ENCODE results near the gene OTC. TPM values are rescaled to one million over a fixed set of nuclear protein-coding genes. Genes with fewer than 3 reads are reported as not detected.

OTC gene
- total RNA-seq, 1 experiment from 2014 or later, result not detected

DNA sequence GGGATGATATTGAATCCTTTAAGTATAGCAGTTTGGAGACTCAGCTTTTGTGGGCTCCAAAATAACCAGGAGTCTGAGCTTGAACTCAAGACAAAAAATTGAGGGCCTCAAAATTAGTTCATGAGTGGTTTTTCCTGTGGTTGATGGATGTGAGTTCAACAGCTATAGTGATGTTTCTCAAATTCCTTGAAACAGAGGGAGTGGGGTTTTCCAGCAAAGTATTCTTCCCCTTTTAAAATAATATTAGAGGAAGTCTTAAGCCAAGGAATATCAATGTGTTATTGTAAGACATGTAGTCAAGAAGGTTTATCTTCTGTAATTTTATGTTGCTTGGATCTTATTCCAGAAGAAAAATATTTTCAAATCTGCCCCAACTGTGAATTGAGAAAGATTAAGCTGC, 10.6 kb downstream of the OTC start:
- intact Hi-C loops (cut with micrococcal nuclease), result no loop called here

DNA sequence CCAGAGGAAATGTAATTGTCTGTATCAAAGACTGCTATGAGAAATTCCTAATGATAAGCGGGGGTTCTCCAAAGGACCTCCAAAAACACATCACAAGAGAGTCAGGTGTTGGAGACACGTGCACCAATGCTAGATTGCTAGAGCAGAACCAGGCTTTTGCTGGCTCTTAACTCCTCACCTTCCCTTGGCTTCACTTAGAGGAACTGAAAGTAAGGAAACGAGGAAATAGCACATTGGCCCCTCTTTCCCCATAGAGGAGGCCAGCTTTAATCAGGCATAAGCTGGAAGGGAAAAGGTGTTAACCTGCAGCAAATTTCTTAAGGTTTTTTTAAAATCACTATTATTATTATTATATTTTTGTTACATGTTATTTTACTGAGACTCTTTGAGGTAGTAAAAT, 13.6 kb downstream of the OTC start:
- TF ChIP-seq ZNF274 (IDR thresholded peaks at IDR 0.05; ENCODE audit: low read depth, low read length) (no peak), RAD21 (IDR thresholded peaks at IDR 0.05; ENCODE audit: low read depth) (no peak), YY1 (IDR thresholded peaks at IDR 0.05; ENCODE audit: extremely low read depth, insufficient replicate concordance, low read depth, low read length) (no peak), EZH2phosphoT487 (IDR thresholded peaks at IDR 0.05; ENCODE audit: borderline replicate concordance) (no peak), FOSL1 (IDR thresholded peaks at IDR 0.05; ENCODE audit: low read depth) (no peak), TCF7L2 (IDR thresholded peaks at IDR 0.05; ENCODE audit: borderline replicate concordance, extremely low read depth, insufficient read depth, insufficient read length) (no peak), SP1 (IDR thresholded peaks at IDR 0.05; ENCODE audit: low read depth) (no peak), JUND (IDR thresholded peaks at IDR 0.05) (no peak), EZH2 (IDR thresholded peaks at IDR 0.05) (no peak), ZFX (IDR thresholded peaks at IDR 0.05) (no peak)
- TF ChIP-seq, protein P1, sequence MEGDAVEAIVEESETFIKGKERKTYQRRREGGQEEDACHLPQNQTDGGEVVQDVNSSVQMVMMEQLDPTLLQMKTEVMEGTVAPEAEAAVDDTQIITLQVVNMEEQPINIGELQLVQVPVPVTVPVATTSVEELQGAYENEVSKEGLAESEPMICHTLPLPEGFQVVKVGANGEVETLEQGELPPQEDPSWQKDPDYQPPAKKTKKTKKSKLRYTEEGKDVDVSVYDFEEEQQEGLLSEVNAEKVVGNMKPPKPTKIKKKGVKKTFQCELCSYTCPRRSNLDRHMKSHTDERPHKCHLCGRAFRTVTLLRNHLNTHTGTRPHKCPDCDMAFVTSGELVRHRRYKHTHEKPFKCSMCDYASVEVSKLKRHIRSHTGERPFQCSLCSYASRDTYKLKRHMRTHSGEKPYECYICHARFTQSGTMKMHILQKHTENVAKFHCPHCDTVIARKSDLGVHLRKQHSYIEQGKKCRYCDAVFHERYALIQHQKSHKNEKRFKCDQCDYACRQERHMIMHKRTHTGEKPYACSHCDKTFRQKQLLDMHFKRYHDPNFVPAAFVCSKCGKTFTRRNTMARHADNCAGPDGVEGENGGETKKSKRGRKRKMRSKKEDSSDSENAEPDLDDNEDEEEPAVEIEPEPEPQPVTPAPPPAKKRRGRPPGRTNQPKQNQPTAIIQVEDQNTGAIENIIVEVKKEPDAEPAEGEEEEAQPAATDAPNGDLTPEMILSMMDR (IDR thresholded peaks at IDR 0.05 in 2 of 3, conservative IDR thresholded peaks at IDR 0.05 in 1 of 3; ENCODE audit: borderline replicate concordance in 1 of 3, insufficient read depth in 1 of 3, low read depth in 2 of 3, low read length in 2 of 3), result no peak
- TF ChIP-seq, protein P2, sequence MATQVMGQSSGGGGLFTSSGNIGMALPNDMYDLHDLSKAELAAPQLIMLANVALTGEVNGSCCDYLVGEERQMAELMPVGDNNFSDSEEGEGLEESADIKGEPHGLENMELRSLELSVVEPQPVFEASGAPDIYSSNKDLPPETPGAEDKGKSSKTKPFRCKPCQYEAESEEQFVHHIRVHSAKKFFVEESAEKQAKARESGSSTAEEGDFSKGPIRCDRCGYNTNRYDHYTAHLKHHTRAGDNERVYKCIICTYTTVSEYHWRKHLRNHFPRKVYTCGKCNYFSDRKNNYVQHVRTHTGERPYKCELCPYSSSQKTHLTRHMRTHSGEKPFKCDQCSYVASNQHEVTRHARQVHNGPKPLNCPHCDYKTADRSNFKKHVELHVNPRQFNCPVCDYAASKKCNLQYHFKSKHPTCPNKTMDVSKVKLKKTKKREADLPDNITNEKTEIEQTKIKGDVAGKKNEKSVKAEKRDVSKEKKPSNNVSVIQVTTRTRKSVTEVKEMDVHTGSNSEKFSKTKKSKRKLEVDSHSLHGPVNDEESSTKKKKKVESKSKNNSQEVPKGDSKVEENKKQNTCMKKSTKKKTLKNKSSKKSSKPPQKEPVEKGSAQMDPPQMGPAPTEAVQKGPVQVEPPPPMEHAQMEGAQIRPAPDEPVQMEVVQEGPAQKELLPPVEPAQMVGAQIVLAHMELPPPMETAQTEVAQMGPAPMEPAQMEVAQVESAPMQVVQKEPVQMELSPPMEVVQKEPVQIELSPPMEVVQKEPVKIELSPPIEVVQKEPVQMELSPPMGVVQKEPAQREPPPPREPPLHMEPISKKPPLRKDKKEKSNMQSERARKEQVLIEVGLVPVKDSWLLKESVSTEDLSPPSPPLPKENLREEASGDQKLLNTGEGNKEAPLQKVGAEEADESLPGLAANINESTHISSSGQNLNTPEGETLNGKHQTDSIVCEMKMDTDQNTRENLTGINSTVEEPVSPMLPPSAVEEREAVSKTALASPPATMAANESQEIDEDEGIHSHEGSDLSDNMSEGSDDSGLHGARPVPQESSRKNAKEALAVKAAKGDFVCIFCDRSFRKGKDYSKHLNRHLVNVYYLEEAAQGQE (IDR thresholded peaks at IDR 0.05; ENCODE audit: low read depth), result no peak
- TF ChIP-seq, protein P3, sequence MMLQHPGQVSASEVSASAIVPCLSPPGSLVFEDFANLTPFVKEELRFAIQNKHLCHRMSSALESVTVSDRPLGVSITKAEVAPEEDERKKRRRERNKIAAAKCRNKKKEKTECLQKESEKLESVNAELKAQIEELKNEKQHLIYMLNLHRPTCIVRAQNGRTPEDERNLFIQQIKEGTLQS (IDR thresholded peaks at IDR 0.05), result no peak
- H3K27ac ChIP-seq (ENCODE audit: low read depth, low read length), result no peak overlapping the region
- H3K9me2 ChIP-seq (ENCODE audit: insufficient read depth), result no peaks in the 10 kb centered on the region
- intact Hi-C loops (cut with micrococcal nuclease), result no loop called here
- no TSS peak for BruUV-seq (replicated peaks)
- H3K4me3 ChIP-seq (replicated peaks in 1 of 2; ENCODE audit: low read depth in 1 of 2, low read length in 2 of 2), result no peak overlapping the region
- no peak overlapping the region for H3K9ac ChIP-seq (ENCODE audit: low read length)
- no peaks in the 10 kb centered on the region for H3K4me1 ChIP-seq (ENCODE audit: control insufficient read depth in 1 of 2, insufficient read depth in 2 of 2, low read length in 2 of 2)
- ChIA-PET POLR2A (no interaction called here), RAD21 (ENCODE audit: low non-redundant PET in 1 of 2, low total read pairs in 2 of 2, uncharacterized antibody in 2 of 2, unreplicated experiment in 2 of 2) (no interaction called here), CTCF (no interaction called here)
- no peaks in the 10 kb centered on the region for H3K36me3 ChIP-seq (ENCODE audit: control insufficient read depth in 1 of 2, insufficient read depth in 2 of 2, low read length in 2 of 2)
- ATAC-seq (no peak), DNase-seq (ENCODE audit: low read depth, low spot score) (no peak)
- H3K27me3 ChIP-seq (ENCODE audit: insufficient read depth, low read length), result no peaks in the 10 kb centered on the region
- H3K79me2 ChIP-seq (ENCODE audit: insufficient read depth, low read length), result no peaks in the 10 kb centered on the region
- H3K9me3 ChIP-seq (ENCODE audit: control insufficient read depth in 1 of 2, insufficient read depth in 1 of 2, low read depth in 1 of 2, low read length in 2 of 2), result no peaks in the 10 kb centered on the region
- no peak overlapping the region for H3K4me2 ChIP-seq (ENCODE audit: low read length)
- H4K20me1 ChIP-seq (ENCODE audit: insufficient read depth), result no peaks in the 10 kb centered on the region
- H2AFZ ChIP-seq (ENCODE audit: low read depth, low read length, poor library complexity, severe bottlenecking), result no peak overlapping the region

More for the DNA sequence above, 10.6 kb downstream of the OTC start:
- Histone ChIP-seq H3K4me1 (ENCODE audit: control insufficient read depth in 1 of 2, insufficient read depth in 2 of 2, low read length in 2 of 2) (no peaks in the 10 kb centered on the region), H4K20me1 (ENCODE audit: insufficient read depth) (no peaks in the 10 kb centered on the region), H3K9me2 (ENCODE audit: insufficient read depth) (no peaks in the 10 kb centered on the region), H3K27me3 (ENCODE audit: insufficient read depth, low read length) (no peaks in the 10 kb centered on the region), H3K27ac (ENCODE audit: low read depth, low read length) (no peak overlapping the region), H3K9ac (ENCODE audit: low read length) (no peak overlapping the region), H3K4me3 (replicated peaks in 1 of 2; ENCODE audit: low read depth in 1 of 2, low read length in 2 of 2) (no peak overlapping the region), H3K79me2 (ENCODE audit: insufficient read depth, low read length) (no peaks in the 10 kb centered on the region), H3K36me3 (ENCODE audit: control insufficient read depth in 1 of 2, insufficient read depth in 2 of 2, low read length in 2 of 2) (no peaks in the 10 kb centered on the region), H3K4me2 (ENCODE audit: low read length) (no peak overlapping the region), H3K9me3 (ENCODE audit: control insufficient read depth in 1 of 2, insufficient read depth in 1 of 2, low read depth in 1 of 2, low read length in 2 of 2) (no peaks in the 10 kb centered on the region), H2AFZ (ENCODE audit: low read depth, low read length, poor library complexity, severe bottlenecking) (no peak overlapping the region)
- DNase-seq (ENCODE audit: low read depth, low spot score), result no peak
- ChIA-PET CTCF (no interaction called here), POLR2A (no interaction called here), RAD21 (ENCODE audit: low non-redundant PET in 1 of 2, low total read pairs in 2 of 2, uncharacterized antibody in 2 of 2, unreplicated experiment in 2 of 2) (no interaction called here)
- TF ChIP-seq RAD21 (IDR thresholded peaks at IDR 0.05; ENCODE audit: low read depth), result no peak
- no peak for ATAC-seq
- no TSS peak for BruUV-seq (replicated peaks)

All from HCT116 (cell line).